Gastrocnemius medialis (tissue), 4 donors: ENCODE measurements around the gene GAB1. TPM values are rescaled to one million over a fixed set of nuclear protein-coding genes. Genes with fewer than 3 reads are reported as not detected.
A peak's percentile ranks its signal among the peaks of the same experiment; 100 is the strongest.

Source experiments
- ATAC-seq, 2 donors: fragments of 150-250 bp; one replicate each; pipeline ENCODE4 v1.9.1; 2016
- DNase-seq, 2 donors: peaks; one replicate each; pipeline ENCODE4 v3.0.0-alpha.2; 2019
- H3K27ac ChIP-seq, 4 donors: fragments of 200-600 bp; sonication (generic); 1 replicate in 1 of 4; 2 replicates in 3 of 4; pipeline ENCODE4 v1.5.1; 2016 to 2018; ENCODE audit warnings: mild to moderate bottlenecking in 2 of 4, moderate library complexity in 1 of 4
- H3K27me3 ChIP-seq, 3 donors: fragments of 200-600 bp; sonication (generic) in 2 of 3; 1 replicate in 1 of 3; 2 replicates in 2 of 3; pipeline versions ENCODE4 v1.5.1 to v1.6.0; 2016 to 2019; ENCODE audit warnings: mild to moderate bottlenecking in 1 of 3, moderate library complexity in 1 of 3
- H3K36me3 ChIP-seq, 2 donors: fragments of 200-600 bp; sonication (generic) in 1 of 2; one replicate each; pipeline ENCODE4 v1.5.1; 2017 to 2018
- H3K4me1 ChIP-seq, 2 donors: fragments of 200-600 bp; sonication (generic) in 1 of 2; one replicate each; pipeline ENCODE4 v1.5.1; 2016 to 2017; ENCODE audit warnings: mild to moderate bottlenecking in 2 of 2
- H3K4me3 ChIP-seq, 4 donors: fragments of 200-600 bp; sonication (generic) in 3 of 4; 1 replicate in 1 of 4; 2 replicates in 3 of 4; pipeline ENCODE4 v1.5.1; 2016 to 2019; ENCODE audit warnings: mild to moderate bottlenecking in 2 of 4
- H3K9me3 ChIP-seq, 3 donors: fragments of 200-600 bp; sonication (generic) in 2 of 3; 1 replicate in 1 of 3; 2 replicates in 2 of 3; pipeline ENCODE4 v1.5.1; 2016 to 2019
- POLR2A ChIP-seq, 2 donors: fragments of 450-650 bp; IDR thresholded peaks; one replicate each; pipeline ENCODE4 v1.6.1; 2017; ENCODE audit warnings: antibody characterized with exemption in 2 of 2, mild to moderate bottlenecking in 2 of 2, moderate library complexity in 2 of 2
- in situ Hi-C, 4 donors: fragments of 200-750 bp; cut with MboI; loops; one replicate each; pipeline versions ENCODE4 v1.15.0 to v1.8.0; 2017; ENCODE audit warnings: low sequenced_read_pairs in 4 of 4
- intact Hi-C: fragments of 100-400 bp; cut with DNase I; formaldehyde crosslinking; loops from one replicate; pipeline ENCODE4 v1.15.1; 2023; ENCODE audit warnings: low total_unique reads
- total RNA-seq, 4 donors: library from RNA; depleted of rRNA; stranded (reverse); fragments of >200 nt; gene quantifications; one replicate each; pipeline versions ENCODE4 v1.1.0 to v1.2.3, GENCODE V29; 2016
- TF ChIP-seq, protein P1 (sequence below), 5 experiments: fragments of 450-650 bp in 3 of 5; fragments of 200-600 bp in 2 of 5; sonication (generic) in 2 of 5; IDR thresholded peaks in 4 of 5; conservative IDR thresholded peaks in 1 of 5; 1 replicate in 4 of 5; 2 replicates in 1 of 5; pipeline ENCODE4 v1.5.1; 2016 to 2019; ENCODE audit warnings: antibody characterized with exemption in 5 of 5, mild to moderate bottlenecking in 3 of 5, moderate library complexity in 3 of 5

Gene GAB1
- total RNA-seq, 4 donors from 2014 or later = 11.4 to 27.9 (median 26.6) TPM

DNA sequence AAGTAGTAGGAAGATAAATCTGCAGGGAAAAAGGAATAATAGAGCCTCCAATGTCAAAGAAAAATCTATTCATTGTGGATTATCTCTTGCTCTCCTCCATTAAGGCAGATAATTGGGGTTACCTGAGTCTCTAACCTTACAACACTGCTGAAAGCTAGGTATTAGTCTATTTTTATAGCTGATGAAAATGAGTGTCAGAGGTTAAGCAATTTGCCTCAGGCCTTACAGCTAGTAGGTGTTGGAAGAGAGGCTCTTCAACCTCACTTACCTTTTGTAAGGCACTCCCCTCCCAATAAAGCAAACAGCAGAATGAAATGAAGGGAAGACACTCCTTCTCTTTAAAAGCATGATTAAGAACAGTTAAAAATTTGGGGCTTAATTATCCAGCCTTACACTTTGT, 45.4 kb upstream of the GAB1 start:
- in situ Hi-C loops (no loop called here), intact Hi-C loops (no loop called here)
- H3K36me3 ChIP-seq = no peaks in the 10 kb centered on the region
- H3K27me3 ChIP-seq = no peaks in the 10 kb centered on the region
- peaks cover 10 to 11% of the 10 kb centered on the region in 2 donors for H3K4me1 ChIP-seq
- H3K27ac ChIP-seq = no peak overlapping the region
- no peak overlapping the region for H3K4me3 ChIP-seq
- DNase-seq = no peak
- ATAC-seq = no peak
- no peaks in the 10 kb centered on the region for H3K9me3 ChIP-seq
- no peak for TF ChIP-seq POLR2A (IDR thresholded peaks at IDR 0.05)
- TF ChIP-seq, protein P1, sequence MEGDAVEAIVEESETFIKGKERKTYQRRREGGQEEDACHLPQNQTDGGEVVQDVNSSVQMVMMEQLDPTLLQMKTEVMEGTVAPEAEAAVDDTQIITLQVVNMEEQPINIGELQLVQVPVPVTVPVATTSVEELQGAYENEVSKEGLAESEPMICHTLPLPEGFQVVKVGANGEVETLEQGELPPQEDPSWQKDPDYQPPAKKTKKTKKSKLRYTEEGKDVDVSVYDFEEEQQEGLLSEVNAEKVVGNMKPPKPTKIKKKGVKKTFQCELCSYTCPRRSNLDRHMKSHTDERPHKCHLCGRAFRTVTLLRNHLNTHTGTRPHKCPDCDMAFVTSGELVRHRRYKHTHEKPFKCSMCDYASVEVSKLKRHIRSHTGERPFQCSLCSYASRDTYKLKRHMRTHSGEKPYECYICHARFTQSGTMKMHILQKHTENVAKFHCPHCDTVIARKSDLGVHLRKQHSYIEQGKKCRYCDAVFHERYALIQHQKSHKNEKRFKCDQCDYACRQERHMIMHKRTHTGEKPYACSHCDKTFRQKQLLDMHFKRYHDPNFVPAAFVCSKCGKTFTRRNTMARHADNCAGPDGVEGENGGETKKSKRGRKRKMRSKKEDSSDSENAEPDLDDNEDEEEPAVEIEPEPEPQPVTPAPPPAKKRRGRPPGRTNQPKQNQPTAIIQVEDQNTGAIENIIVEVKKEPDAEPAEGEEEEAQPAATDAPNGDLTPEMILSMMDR (IDR thresholded peaks at IDR 0.05 in 4 of 5, conservative IDR thresholded peaks at IDR 0.05 in 1 of 5) = no peak

DNA sequence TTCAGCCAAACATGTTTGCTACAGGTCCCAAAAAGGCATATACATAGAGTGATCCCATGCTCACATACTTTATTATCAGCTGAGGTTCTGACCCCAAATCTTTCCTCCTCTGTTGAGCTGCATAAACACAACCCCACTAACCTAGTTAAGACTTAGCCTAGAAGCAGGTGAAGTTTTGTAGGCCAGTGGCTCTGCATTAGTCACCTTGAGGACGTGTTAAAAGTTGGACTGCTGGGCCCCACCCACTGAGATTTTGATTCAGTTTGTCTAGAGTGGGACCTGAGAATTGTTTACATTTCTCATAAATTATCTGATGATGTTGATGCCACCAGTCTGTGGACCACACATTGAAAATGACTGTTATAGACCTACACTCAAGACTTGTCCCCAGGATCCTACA, 43.8 kb upstream of the GAB1 start:
- intact Hi-C loops (no loop called here), in situ Hi-C loops (no loop called here)
- Histone ChIP-seq H3K4me3 (no peak overlapping the region), H3K27me3 (no peaks in the 10 kb centered on the region), H3K27ac (no peak overlapping the region), H3K9me3 (no peaks in the 10 kb centered on the region), H3K4me1 (peaks cover 0 to 4% of the 10 kb centered on the region in 2 donors), H3K36me3 (no peaks in the 10 kb centered on the region)
- ATAC-seq (no peak), DNase-seq (no peak)
- no peak for TF ChIP-seq POLR2A (IDR thresholded peaks at IDR 0.05)
- TF ChIP-seq, protein P1 (IDR thresholded peaks at IDR 0.05 in 4 of 5, conservative IDR thresholded peaks at IDR 0.05 in 1 of 5) = no peak

DNA sequence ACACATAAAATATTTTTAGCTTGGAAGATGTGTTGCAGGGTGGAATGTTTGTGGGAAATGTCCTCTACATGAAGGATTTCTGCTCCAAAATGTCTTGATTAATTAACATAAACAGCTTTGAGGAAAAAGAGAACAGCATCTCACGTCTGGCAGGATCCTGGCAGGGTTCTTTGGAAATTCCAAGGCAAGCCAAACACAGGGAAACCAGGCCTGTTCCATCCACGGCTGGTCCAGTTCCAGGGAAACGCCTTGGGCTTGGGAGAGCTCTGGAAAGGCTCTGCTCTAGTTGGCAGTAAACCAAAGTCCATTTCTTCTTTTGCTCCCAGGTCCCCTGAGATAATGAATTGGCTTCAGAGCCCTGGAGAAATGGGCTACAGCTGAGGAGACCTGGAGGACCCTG, 42.4 kb upstream of the GAB1 start:
- no peak for TF ChIP-seq POLR2A (IDR thresholded peaks at IDR 0.05)
- TF ChIP-seq, protein P1 (IDR thresholded peaks at IDR 0.05 in 4 of 5, conservative IDR thresholded peaks at IDR 0.05 in 1 of 5) = no peak
- Histone ChIP-seq H3K27ac (no peak overlapping the region), H3K9me3 (no peaks in the 10 kb centered on the region), H3K27me3 (no peaks in the 10 kb centered on the region), H3K36me3 (no peaks in the 10 kb centered on the region), H3K4me3 (no peak overlapping the region), H3K4me1 (peaks cover 0 to 5% of the 10 kb centered on the region in 2 donors)
- in situ Hi-C loops = no loop called here
- DNase-seq (peak; percentile 6 to 33), ATAC-seq (peak; percentile 18 to 62)
- intact Hi-C loops = no loop called here

DNA sequence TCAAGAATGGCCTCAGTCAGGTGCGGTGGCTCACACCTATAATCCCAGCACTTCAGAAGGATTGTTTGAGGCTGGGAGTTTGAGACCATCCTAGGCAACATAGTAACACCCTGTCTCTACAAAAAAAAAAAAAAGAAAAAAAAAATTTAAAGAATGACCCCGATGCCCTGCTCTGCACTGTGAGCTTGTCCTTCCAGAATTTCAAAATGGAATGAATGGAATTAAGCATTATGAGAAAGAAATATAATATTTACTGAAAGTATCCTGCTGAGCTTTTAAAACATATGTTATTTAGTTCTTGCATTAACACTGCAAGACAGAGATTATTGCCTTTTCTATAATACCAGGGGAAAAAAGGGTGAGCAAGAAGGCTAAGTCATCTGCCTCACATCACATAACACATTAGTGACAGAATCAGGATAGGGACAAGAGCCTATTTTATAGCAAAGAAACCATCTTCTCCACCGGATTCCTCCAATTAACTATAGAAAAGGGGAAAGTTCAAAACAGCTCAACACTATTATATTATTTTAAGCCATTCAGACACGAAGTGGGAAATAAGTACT, 41.9 kb upstream of the GAB1 start:
- no peaks in the 10 kb centered on the region for H3K27me3 ChIP-seq
- no peaks in the 10 kb centered on the region for H3K9me3 ChIP-seq
- H3K27ac ChIP-seq = no peak overlapping the region
- no peak overlapping the region for H3K4me3 ChIP-seq
- TF ChIP-seq, protein P1 (IDR thresholded peaks at IDR 0.05 in 4 of 5, conservative IDR thresholded peaks at IDR 0.05 in 1 of 5) = no peak
- no peak for TF ChIP-seq POLR2A (IDR thresholded peaks at IDR 0.05)
- no peak for DNase-seq
- in situ Hi-C loops (no loop called here), intact Hi-C loops (no loop called here)
- no peak for ATAC-seq
- H3K4me1 ChIP-seq = peaks cover 0 to 5% of the 10 kb centered on the region in 2 donors
- H3K36me3 ChIP-seq = no peaks in the 10 kb centered on the region
